OCI-LY3 (cell line): ENCODE data around the gene VAV1.
"Not testable (repeated sequence)": the region's sequence is repeated elsewhere in the genome, so short reads cannot be mapped to it uniquely, and the experiment has no call there.

Experiments used
- H2AFZ ChIP-seq: fragments of 200-600, 300-600 bp; shearing (Covaris generic); 2 replicates; pipeline ENCODE4 v1.6.0; 2014; ENCODE audit warnings: antibody characterized with exemption, low read depth, low read length
- H3K27ac ChIP-seq: fragments of 200-600, 300-600 bp; sonication (generic); 2 replicates; pipeline ENCODE4 v1.5.1; 2014; ENCODE audit warnings: mild to moderate bottlenecking, low read length, moderate library complexity, mixed read lengths
- H3K27me3 ChIP-seq: fragments of 200-600, 300-600 bp; sonication (generic); 2 replicates; pipeline ENCODE4 v1.6.1; 2014; ENCODE audit warnings: low read depth, low read length, mixed read lengths
- H3K36me3 ChIP-seq: fragments of 200-600, 300-600 bp; sonication (generic); replicated peaks from 2 replicates; pipeline ENCODE3; 2014; ENCODE audit warnings: low read depth, low read length, mixed read lengths
- H3K4me1 ChIP-seq: fragments of 300-600, 200-600 bp; sonication (generic); 2 replicates; pipeline ENCODE4 v1.6.1; 2014; ENCODE audit warnings: low read length, mixed read lengths
- H3K4me2 ChIP-seq: fragments of 200-600, 300-600 bp; sonication (generic); 2 replicates; pipeline ENCODE4 v1.6.1; 2014; ENCODE audit warnings: low read length, mixed read lengths
- H3K4me3 ChIP-seq: fragments of 300-600, 200-600 bp; sonication (generic); 2 replicates; pipeline ENCODE4 v1.5.1; 2014; ENCODE audit warnings: antibody characterized with exemption, mild to moderate bottlenecking, low read length, moderate library complexity
- H3K79me2 ChIP-seq: fragments of 300-600, 200-600 bp; shearing (Covaris generic); 2 replicates; pipeline ENCODE4 v1.6.1; 2014; ENCODE audit warnings: mild to moderate bottlenecking, low read length, mixed read lengths
- H3K9ac ChIP-seq: fragments of 300-600, 200-600 bp; shearing (Covaris generic); 2 replicates; pipeline ENCODE4 v1.6.0; 2014; ENCODE audit warnings: mild to moderate bottlenecking, low read length, moderate library complexity
- H3K9me3 ChIP-seq: fragments of 200-600, 300-600 bp; shearing (Covaris generic); 2 replicates; pipeline ENCODE4 v1.6.1; 2014; ENCODE audit warnings: low read length, mixed read lengths; ENCODE audit not compliant: insufficient read depth
- H4K20me1 ChIP-seq: fragments of 200-600, 300-600 bp; sonication (generic); 2 replicates; pipeline ENCODE4 v1.6.1; 2016; ENCODE audit warnings: low read length, mixed read lengths; ENCODE audit not compliant: insufficient read depth
- EZH2phosphoT487 ChIP-seq: fragments of 200-600 bp; shearing (Covaris generic); IDR thresholded peaks from 2 replicates; pipeline ENCODE4 v1.6.1; 2018; ENCODE audit warnings: antibody characterized with exemption, mixed run types, low read depth
- TF ChIP-seq, protein P1 (sequence below): fragments of 200-600, 300-600 bp; sonication (generic); IDR thresholded peaks from 2 replicates; pipeline ENCODE4 v1.5.1; 2014; ENCODE audit warnings: antibody characterized with exemption, low read length, low read depth

Gene VAV1

DNA sequence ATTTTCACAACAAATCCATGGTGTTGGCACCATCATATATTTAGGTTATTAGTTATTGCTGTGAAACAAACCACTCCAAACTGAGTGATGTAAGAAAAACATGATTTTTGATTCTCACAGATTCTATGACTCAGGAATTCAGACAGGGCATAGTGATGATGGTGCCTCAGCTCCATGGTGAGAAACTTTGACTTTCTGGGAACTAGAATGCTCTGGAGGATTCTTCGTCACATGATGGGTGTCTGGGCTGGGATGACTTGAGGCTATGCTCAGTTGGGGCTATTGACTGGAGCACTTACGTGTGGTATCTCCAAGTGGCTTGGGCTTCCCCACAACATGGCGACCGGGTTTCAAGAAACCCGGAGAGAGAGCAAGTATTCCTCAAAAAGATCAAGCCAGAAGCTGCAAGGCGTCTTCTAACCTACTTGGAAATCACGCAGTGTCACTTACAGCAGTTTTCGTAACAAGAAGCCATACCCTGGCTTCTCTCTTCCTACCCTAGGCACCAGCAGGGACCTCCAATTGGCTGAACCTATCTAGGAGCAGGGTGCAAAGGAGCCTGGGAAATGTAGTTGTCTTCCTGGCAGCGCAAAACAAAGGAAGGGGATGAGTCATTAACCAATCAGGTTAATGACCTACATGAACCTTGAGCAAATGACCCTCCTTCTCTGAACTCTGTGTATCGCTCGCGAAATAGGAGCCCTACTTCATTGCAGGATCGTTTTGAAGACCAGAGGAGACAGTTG lies 22.4 kb downstream of the VAV1 start:
- Histone ChIP-seq H3K27me3 (no peaks in the 10 kb centered on the region), H3K4me2 (no peak overlapping the region), H3K9ac (no peak overlapping the region), H2AFZ (no peak overlapping the region), H3K27ac (no peak overlapping the region), H3K4me3 (no peak overlapping the region), H3K79me2 (peaks cover 87% of the 10 kb centered on the region), H3K36me3 (peaks cover 48% of the 10 kb centered on the region), H4K20me1 (peaks cover 66% of the 10 kb centered on the region), H3K9me3 (no peaks in the 10 kb centered on the region), H3K4me1 (no peaks in the 10 kb centered on the region)
- TF ChIP-seq, protein P1, sequence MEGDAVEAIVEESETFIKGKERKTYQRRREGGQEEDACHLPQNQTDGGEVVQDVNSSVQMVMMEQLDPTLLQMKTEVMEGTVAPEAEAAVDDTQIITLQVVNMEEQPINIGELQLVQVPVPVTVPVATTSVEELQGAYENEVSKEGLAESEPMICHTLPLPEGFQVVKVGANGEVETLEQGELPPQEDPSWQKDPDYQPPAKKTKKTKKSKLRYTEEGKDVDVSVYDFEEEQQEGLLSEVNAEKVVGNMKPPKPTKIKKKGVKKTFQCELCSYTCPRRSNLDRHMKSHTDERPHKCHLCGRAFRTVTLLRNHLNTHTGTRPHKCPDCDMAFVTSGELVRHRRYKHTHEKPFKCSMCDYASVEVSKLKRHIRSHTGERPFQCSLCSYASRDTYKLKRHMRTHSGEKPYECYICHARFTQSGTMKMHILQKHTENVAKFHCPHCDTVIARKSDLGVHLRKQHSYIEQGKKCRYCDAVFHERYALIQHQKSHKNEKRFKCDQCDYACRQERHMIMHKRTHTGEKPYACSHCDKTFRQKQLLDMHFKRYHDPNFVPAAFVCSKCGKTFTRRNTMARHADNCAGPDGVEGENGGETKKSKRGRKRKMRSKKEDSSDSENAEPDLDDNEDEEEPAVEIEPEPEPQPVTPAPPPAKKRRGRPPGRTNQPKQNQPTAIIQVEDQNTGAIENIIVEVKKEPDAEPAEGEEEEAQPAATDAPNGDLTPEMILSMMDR: no peak
- no peak for TF ChIP-seq EZH2phosphoT487

DNA sequence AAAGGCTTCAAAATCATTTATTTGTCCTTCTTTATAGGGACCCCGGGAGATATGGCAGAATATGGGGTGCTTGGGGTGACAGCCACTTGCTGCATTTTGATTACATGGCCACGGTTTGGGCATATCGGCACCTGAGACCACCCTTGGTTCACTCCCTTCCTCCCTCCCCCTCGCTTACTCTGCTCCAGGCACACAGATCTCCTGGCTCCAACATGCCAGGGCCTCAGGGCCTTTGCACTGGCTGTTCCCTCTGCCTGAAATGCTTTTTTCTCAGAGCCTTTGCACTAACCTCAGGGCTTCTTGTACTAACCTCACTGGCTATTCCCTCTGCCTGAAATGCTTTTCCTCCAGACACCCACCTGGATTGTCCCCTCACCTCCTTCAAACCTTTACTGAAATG lies 23.8 kb downstream of the VAV1 start:
- Histone ChIP-seq H3K27me3 (no peaks in the 10 kb centered on the region), H3K9me3 (no peaks in the 10 kb centered on the region), H3K4me3 (no peak overlapping the region), H3K4me2 (no peak overlapping the region), H2AFZ (no peak overlapping the region), H3K36me3 (peaks cover 36% of the 10 kb centered on the region), H3K27ac (no peak overlapping the region), H3K9ac (no peak overlapping the region), H3K4me1 (peaks cover 12% of the 10 kb centered on the region), H3K79me2 (peaks cover 86% of the 10 kb centered on the region), H4K20me1 (peaks cover 52% of the 10 kb centered on the region)
- TF ChIP-seq, protein P1: no peak
- no peak for TF ChIP-seq EZH2phosphoT487

DNA sequence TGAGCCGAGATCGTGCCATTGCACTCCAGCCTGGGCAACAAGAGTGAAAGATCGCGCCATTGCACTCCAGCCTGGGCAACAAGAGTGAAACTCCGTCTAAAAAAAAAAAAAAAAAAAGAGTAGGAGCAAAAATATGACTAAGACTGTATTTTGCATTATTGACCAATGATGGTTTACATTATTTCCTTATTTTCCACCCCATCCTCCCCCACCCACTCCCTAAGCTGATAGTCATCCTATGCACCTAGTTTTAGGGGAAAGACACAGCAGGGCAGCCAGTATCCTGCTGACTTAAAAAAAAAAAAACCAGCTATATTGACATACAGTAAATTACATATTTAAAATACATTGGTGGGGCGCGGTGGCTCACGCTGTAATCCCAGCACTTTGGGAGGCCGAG lies 25.1 kb downstream of the VAV1 start:
- Histone ChIP-seq H3K79me2 (peaks cover 77% of the 10 kb centered on the region), H4K20me1 (peaks cover 38% of the 10 kb centered on the region)
- TF ChIP-seq, protein P1: no peak
- no peak for TF ChIP-seq EZH2phosphoT487

DNA sequence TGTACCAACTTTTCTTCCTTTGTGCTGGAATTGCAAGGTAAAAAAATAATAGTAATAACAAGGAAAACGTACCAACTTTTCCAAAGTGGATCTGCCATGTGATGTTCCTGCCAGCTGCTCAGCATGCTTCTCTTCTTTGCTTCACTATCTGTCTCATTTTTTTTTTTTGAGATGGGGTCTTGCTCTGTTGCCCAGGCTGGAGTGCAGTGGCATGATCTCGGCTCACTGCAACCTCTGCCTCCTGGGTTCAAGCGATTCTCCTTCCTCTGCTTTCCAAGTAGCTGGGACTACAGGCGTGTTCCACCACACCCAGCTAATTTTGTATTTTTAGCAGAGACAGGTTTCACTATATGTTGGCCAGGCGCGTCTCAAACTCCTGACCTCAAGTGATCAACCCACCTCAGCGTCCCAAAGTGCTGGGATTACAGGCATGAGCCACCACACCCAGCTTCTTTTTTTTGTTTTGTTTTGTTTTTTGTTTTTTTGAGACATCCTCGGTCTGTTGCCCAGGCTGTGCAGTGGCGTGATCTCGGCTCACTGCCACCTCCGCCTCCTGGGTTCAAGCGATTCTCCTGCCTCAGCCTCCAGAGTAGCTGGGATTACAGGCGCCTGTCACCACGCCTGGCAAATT lies 27.8 kb downstream of the VAV1 start:
- not testable (repeated sequence) for H3K9ac ChIP-seq, H2AFZ ChIP-seq, H3K27me3 ChIP-seq, H3K27ac ChIP-seq, H3K9me3 ChIP-seq, H3K4me2 ChIP-seq, H3K4me3 ChIP-seq, H3K36me3 ChIP-seq
- H4K20me1 ChIP-seq: peaks cover 22% of the 10 kb centered on the region
- peaks cover 72% of the 10 kb centered on the region for H3K79me2 ChIP-seq
- peaks cover 29% of the 10 kb centered on the region for H3K4me1 ChIP-seq

More for the DNA sequence above, 25.1 kb downstream of the VAV1 start:
- no peaks in the 10 kb centered on the region for H3K27me3 ChIP-seq
- H3K9me3 ChIP-seq: no peaks in the 10 kb centered on the region
- peaks cover 18% of the 10 kb centered on the region for H3K4me1 ChIP-seq
- H3K36me3 ChIP-seq: peaks cover 23% of the 10 kb centered on the region
- H3K4me2 ChIP-seq: no peak overlapping the region
- H3K4me3 ChIP-seq: no peak overlapping the region
- no peak overlapping the region for H2AFZ ChIP-seq
- H3K27ac ChIP-seq: no peak overlapping the region
- H3K9ac ChIP-seq: no peak overlapping the region
